ENCODE results near the gene KLF8.

KLF8 gene

DNA sequence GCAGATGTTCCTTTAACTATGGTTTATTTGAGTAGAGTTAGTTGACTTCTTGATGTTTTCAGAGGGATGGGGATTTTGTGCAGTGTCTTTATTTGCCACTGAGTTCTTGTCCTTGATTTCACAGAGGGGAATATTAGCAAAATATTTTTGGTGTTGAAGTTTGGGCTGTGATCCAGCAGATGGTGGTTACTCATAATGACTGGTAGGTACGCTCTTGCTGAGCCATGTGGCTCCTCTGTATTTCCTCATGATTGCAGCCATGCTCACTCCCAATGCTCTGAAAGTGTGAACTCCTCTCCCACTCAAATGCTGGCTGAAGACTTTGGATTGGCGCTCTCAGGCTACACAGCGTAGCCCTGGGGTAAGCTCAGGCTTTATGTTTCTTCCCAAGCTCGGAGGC, 77.7 kb downstream of the KLF8 start:
- no peak for DNase-seq (ENCODE audit: low read depth in 3 of 3, low spot score in 1 of 3)

DNA sequence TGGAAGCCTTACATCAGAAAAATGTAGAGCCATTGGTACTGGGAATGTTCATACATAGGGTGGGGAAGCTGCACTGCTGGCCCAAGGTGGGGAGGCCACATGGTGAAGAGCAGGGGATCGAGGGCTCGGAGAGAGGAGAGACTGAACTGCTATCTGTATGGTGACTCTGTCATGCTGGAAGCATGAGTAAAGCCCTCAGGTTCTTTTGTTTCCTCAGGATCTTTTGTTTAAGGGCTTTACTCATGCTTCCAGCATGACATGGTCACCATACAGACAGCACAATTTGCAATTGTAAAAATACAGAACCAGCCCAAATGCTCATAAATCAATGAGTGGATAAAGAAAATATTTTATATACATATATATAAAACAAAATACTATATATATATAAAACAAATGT, 78.4 kb downstream of the KLF8 start:
- DNase-seq (ENCODE audit: low read depth in 3 of 3, low spot score in 1 of 3) = no peak

DNA sequence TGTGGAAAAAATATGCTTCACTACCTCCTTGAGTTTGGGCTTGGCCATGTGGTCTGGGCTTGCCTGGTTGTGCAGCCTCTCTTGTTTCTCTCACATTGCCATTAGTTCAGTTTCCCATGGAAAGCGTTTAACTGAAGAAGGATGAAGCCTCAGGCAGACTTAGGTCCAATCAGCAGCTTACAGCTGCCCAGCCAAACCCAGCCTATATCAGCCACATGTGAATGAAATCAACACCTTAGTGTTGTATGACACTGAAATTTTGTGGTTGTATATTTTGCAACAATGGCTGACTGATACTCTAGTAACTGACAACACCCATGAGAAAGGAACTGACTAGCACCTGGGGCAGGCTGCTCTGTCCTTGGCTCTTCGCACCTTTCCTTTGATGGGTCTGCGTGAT, 81.2 kb downstream of the KLF8 start:
- DNase-seq (ENCODE audit: low read depth in 3 of 3, low spot score in 1 of 3) = no peak

DNA sequence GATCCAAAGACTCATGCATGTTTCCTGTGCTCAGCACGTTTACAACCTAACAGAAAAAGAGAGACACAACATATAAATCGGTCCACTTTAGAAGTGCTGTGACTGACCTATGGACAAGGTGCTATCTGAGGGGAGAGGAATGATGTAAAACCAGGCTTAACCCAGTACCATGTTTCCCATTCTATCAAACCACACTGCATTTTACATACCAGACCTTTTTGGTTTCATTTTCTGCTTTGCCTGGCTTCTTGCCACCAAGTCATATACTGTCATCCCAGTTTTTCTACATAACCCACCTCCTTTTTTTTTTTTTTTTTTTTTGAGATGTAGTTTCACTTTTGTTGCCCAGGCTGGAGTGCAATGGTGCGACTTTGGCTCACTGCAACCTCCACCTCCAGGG, 82.2 kb downstream of the KLF8 start:
- no peak for DNase-seq (ENCODE audit: low read depth in 3 of 3, low spot score in 1 of 3)

DNA sequence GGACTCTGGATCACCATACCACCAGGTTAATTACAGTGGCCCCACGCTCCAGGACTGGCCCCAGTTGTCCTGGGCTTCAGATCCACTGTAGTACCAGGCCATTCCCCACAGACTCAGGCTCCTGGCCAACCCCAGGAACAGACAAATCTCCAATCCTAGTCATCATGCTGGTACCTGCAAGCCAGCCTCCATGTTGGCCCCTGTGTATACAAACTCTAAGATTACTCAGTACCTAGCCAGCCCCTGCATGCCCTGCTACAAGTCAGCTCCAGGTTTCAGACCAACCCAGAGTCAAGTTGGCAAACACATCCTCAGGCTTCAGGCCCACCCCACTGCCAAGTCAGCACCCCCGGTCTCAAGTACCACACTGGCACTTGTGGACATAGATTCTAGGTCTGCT, 85.9 kb downstream of the KLF8 start:
- DNase-seq (ENCODE audit: low read depth in 3 of 3, low spot score in 1 of 3) = no peak

DNA sequence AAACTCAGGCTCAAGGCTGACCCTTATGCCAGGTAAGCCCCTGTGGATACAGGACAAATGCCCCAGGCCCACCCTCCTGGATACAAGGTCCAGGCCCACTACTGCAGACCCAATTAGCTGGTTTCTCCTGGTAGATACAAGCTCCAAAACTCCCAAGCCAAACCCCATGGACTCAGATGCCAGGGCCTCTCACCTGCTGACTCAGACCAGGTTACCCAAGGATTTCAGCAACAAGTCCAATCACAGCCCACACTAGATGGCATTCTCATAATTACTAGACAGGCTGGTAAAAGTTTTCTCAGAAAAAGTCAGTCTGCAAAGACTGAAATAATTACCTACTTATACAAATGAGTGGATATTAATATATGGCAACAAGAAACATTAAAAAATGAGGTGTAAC, 87.0 kb downstream of the KLF8 start:
- DNase-seq (ENCODE audit: low read depth in 3 of 3, low spot score in 1 of 3) = no peak
